Stimulated activated CD8-positive, alpha-beta memory T cell treated with anti-CD3 and anti-CD28 coated beads, Interleukin-12 subunit alpha, Interleukin-12 subunit beta, amount 100 ng/mL, for 24 hours (primary cell): ENCODE measurements around the gene TSPAN3.

Source experiments
- DNase-seq: peaks from one replicate; pipeline ENCODE4 v3.0.0-alpha.2; 2020; ENCODE audit errors: extremely low read depth

Gene TSPAN3

DNA sequence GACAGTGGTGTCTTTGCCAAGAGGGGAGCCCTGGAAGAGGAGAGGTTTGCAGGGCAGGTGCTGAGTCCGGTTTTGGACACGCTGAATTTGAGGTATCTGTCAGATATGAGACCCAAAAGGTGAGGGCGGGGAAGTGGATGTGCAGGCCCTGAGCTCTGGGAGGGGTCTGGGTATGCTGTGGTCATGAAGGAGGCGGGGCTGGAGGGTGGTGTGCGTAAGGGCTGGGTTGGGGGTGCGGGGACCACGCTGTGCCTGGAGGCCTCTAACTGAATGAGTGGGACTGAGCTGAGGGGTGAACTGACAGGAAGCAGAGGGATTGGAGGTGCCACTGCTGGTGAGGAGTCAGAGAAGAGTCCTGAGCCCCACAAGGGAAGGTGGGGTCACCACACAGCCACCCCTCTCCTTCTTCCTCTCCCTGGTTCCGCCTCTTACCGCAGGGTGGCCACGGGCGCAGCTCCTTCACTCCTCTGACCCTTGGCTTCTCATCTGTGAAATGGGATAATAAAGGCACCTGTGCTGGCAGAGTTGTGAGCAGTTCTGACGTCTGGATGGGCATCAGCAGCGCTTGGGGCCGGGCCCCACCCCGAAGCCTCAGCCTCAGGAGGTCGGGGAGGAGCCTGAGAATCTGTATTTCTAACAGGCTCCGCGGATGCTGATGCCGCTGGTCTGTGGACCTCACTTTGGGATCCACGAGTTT lies 47.2 kb downstream of the TSPAN3 start:
- DNase-seq: no peak

DNA sequence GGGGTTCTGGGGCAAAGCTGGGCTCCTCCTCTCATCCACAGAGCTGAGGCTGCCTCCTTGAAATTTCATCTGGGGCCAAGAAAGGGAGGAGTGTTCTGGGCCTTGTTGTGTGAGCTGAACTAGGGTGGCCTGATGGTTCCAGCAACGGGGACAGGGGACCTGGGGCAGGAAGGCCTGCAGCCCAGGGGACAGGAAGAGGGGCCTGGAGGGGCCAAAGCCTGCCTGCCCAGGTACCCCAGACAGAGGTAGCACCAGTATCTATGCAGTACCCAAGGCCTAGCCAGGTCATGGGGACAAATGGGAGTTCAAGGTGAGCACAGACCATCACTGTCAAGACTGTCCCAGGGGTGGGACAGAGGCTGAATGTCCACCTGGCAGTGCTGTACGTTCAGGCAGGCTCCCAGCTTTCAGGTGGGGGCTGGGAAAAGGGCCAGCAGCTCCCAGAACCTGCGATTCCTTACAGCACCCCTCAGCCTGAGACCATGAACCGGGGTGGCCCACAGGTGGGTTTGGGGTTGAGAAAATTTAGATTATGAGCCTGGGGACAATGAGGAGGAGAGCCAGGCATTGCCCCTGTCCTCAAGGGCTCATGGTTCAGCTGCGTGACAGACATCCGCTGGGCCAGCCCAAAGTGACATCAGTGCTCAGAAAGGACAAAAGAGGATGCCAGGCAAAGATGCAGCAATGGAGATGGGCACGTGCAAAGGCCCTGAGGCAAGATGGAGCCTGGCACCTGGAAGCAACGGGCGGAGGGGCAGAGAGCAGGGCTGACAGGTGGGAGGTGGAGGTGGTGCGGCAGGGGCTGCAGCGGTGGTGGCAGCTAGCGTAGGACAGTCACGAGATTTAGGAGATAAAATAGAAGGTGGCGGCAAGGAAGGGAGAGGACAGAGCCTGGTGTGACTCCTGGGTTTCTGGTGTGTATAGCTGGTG lies 48.0 kb downstream of the TSPAN3 start:
- no peak for DNase-seq

DNA sequence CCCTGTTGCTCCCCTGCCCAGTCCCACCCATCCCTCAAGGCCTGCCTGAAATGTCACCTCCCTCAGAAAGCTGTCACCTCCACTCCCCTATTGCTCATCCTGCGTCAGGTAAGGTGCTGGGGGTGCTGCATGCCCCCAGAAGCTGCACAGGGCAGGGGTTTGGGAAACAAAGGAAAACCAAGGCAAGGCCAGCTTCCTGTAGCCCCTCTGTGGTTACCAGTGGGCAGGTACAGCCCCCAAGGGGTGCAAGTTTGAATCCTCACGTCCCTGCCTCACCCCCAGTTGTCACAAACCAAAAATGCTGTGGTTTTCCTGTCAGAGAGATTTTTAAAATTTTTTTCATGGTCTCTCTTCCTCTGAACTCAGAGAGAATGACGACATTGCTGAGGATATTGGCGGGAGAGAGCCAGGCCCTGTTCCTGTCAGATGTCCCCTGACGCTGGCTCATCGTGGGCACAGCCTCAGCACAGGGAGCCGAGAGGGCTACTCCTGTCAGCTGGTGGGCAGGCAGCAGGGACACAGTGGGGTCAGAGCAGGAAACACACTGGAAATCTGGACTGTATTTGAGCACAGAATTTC lies 49.0 kb downstream of the TSPAN3 start:
- no peak for DNase-seq

DNA sequence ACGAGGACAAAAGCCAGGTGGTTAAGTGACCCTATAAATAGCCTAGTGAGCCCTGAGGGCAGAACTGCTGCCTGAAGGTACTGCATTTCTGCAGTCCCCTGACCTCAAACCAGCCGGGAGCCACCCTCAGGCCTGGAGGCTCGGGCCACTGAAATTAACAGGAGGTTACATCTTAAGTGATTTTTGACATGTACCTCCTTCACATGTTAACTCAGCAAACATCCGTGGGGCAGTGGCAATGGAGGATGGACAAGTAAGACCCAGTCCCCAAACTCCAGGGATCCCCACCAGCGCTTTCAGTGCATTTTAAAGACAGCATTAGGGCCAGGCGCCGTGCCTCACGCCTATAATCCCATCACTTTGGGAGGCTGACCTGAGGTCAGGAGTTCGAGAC lies 49.8 kb downstream of the TSPAN3 start:
- no peak for DNase-seq

DNA sequence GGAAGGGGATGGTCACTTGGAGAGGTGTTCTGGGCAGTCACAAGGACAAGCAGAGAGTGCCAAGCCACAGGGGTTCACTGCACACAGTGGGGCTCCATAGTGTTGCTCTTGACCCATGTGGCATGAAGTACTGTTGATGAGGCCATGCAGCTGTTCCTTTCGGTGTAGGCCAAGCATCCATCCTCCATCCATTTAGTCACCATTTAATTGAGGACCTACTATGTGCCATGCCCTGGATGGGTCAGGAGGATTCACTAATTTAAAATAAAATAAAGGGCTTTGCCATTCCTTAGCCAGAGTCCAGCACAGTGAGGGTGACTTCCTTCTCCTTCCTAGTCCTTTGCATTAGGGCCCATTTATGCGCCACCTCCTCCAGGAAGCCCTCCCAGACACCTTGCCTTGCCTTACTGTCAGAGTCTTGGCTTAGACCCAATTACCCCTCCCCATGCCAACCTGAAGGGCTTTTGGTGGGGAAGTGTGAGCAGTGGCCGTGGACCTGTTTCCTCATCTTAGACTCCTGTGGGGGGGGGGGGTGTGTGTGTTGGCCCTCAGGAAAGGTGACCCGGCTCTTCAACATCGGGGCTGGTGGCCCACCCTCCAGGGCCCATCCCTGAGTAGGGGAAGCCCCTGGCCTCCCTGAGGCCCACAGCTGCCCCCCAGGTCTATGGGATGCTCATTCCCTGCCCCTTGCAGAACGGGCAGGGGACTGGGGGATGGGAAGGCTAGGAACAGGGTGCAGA lies 50.4 kb downstream of the TSPAN3 start:
- no peak for DNase-seq

DNA sequence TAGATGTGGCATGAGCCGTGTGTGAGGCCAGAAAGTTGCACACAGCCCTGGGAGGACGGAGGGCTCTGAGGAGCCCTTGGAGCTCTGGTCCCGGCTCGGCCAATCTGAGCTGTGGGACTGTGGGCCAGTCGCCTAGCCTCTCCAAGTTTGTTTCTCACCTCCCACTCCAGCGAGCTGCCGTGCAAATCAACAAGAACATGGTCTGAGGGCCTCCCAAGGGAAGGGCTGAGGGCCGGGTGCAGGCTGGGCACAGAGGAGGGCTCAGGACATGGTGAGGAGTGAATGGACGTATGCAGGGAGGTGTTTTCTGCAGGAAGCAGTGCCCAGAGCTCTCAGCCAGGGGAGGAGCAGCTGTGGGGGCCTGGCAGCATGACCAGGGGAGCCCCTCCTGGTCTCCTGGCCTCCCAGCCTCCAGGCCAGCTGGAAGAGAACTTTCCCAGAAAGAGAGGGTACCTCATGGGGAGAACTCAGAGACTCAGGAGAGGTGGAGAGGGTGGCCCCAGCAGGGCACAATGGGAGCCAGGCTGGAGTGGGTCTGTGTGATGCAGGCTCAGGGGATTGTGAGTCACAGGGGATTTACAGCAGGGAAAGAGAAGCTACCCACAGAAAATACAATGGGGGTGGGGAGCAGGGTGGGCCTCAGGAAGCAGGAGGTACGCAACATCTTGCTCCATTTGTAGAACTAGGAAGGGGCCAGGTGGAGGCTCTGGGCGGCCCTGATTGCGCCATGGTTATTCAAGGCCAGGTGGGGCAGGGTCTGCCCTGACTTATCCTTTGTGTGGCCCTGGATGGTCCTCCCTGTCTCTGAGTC lies 51.2 kb downstream of the TSPAN3 start:
- DNase-seq: no peak

DNA sequence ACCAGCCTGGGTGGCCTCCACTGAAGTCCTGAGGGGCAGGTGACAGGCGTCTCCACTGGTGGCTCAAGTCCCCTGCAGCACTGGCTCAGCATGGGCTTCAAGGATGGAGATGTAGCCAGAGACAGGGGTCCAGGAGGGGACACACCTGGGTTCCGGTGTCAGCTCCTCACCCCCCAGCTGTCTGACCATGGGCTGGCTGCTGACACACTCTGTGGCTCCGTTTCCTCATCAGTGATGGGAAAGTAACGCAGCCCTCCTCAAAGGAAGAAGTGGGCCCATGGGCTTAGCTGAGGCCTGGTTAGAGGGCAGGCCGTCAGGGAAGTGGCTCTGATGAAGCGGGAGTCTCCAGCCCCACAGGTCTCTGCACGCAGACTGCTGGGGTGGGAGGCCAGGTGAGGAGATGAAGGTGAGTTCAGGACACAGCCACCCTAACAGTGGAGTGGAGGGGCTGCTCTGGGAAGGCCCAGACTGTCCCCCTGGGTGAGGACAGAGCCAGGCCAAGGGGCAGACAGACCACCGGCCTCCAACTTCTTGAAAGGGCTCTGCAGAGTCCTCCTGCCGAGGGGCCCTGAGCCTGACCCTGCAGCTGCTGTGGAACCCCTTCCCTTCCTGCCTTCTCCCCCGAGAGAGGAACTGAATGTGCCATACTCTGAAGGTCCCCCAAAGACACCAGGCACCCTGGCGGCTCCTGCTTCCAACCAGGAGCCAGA lies 52.0 kb downstream of the TSPAN3 start:
- no peak for DNase-seq

DNA sequence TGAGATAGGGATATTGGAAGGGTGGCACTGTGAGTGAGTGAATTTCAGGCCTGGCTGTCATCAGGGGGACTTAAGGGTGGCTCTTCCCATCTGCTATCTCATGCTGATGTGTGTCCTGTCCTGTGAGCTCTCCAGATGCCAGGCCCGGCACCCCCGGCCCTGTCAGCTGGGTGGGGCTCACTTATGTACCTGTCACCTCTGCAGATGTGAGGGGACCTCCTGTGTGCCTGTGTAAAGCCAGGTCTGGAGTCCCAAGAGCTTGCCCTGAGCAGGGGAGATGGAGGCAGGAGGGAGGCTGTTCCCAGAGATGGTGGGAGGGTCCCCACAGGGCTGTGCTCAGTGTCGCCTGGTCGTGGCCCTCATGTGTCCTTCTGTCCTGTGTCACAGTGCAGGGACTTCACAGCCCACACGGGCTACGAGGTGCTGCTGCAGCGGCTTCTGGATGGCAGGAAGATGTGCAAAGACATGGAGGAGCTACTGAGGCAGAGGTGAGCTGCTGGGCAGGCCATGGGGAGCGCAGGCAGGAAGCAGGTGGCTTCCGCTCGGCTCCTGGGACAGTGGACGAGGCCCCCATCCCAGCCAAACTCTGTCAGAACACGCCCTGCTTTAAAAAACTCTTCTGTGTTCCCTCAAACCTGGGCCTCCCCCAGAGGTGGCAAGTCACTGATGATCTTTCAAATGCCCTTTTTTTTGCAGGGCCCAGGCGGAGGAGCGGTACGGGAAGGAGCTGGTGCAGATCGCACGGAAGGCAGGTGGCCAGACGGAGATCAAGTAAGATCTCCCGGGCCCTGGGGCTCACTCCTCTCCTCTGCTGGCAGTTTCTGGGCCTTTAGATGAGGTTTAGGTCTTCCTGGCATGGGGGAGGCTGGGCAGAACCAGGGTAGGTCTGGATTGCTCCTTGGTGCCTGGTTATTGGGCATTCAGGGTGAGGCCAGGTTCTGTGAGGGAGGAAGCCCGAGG lies 52.9 kb downstream of the TSPAN3 start:
- DNase-seq: no peak

DNA sequence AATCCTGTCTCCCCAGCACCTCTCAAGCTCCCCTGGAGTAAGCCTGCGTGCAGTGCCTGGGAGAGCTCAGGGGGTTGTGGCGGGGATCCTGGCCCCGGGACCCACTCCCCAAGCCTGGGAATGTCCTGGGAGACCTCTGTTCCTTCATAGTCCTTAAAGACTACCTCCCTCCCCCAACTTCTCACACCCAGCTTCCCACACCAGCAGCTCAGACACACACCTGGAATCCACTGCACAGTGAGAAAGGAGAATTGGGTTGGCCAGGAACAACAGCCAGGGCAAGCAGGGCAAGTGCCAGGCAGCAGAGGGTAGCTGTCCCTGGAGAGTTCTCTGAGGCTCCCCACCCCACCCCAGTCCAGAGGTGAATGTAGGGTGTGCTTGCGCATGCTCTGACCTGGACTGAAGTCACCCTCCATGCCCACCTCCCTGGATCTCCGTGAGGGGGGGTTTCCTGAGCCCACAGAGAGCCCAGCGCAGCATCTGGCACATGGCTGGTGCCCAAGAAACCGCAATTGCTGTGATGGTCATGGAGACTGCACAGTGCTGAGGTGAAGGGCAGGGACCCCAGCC lies 53.7 kb downstream of the TSPAN3 start:
- DNase-seq: no peak

DNA sequence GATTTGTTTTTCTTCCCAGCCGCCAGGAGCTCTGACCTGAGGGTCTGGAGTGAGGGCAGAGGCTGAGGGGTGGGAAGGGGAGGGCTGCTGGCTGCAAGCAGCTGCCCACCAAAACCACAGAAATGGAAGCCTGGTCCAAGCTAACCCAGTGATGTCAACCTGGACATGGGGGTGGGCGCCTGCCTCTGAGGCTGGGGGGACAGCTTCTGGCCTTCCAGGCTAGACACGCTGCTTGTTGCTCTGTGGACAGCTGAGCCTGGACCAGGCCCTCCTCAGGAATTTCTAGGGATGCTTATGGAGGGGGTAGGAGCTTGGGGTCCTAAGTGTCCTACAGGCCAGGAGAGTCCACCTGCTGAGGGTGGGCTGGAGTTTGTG lies 54.6 kb downstream of the TSPAN3 start:
- no peak for DNase-seq

DNA sequence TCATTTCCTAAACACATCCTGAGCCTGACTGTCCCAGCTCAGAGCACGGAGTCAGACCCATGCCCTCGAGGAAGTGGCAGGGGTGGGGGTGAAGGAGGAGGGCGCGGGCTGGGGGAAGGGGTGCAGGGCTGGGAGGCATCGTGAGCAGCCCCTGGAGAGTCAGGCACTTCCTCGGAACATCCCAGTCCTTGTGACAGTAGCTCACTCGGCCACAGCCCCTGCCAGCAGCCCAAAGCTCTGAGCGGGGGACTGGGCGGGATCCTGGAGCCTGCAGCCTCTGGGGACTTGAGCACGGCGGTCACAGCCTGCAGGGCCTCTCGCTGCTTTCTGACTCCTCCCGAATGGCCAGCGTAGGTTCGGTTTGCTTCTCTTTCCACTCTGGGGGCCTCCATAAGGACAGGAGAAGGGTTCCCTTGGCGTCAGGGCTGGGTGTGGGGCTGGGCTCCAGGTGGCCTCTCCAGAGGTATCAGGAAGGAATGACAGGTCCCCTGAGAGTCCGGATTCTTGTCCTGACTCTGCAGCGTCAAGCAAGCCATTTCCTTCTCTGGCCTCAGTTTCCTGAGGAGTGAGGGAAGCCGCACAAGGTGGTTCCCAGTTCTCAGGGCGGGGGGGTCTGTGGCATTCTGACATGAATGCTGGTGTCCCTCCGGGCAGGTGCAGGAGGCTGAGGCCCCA lies 55.1 kb downstream of the TSPAN3 start:
- DNase-seq: no peak

DNA sequence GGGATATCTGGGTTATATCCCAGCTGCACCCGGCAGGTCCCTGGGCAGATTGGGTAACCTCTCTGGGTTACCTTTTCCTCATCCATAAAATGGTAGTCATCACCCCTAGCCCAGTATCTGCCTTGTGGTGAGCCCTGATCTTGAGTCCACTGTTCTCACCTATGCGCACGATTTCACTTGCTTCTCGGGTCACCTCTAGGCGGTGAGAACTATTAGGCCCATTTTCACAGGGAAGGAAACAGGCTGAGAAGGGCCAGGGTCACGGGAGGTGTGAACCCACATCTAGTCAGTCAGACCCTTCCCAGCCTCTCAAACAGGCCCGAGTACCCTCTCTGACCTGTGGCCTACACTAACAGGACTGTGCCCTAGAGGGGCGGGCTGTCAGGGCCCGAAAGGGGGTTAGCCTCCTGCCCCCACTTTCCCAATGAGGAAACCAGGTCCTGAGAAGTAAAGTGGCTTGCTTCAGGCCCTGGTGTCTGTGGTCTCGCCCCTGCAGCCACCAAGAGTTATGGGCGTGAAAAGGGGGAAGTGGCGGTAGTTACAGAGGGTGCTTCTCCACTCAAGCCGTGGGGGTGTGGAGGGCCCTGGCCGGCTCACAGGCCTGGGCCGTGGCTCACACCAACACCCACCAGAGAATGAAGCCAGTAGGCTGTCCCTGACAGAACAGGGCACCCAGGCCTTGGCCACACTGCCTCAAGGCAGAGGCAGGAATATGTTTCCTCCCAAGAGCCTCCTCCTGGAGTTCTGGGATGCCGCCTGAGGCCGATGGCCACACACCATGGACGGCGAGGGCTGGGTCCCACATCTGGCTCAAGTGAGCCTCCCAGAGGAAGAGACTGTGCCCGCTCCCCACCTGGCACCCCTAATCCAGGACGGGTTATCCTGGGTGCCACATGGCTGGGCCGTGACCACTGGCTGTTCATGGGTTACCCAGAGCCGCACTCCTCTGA lies 56.5 kb downstream of the TSPAN3 start:
- no peak for DNase-seq

DNA sequence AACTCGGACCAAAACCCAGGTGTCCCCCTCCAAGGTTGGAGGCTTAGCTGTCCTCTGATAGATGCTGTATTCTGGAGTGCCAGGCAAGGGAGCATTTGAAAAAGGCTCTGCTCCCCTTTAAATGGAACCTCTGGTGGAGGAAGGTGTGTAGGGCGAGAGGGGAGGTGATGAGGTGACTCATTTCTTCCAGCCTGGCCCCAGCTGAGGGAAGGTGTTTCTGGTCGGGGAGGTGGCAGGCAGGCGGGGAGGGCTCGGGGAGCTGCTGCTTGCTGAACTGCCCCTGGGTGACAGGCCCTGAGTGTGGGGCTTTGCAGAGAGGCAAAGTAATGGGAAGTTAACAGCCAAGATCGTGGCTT lies 57.2 kb downstream of the TSPAN3 start:
- peak; percentile 68 for DNase-seq

DNA sequence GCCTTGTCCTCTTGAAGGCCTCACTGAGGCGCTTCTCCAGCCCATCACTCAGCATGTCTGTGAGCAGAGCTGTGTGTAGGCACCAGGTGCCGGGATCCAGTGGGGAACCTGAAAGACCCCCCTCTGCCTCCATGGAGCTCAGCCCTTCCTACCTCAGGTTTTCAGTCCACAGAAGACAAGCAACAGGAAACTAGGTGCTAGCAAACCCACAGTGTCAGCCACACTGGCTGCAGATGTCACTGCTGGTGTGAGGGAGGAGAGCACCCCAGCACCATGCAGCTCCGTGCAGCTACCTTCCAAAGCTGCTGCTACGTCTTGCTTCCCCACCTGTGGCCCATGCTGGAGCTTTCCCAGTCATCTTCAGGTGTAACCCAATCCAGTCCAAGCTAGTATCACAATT lies 58.0 kb downstream of the TSPAN3 start:
- DNase-seq: no peak

DNA sequence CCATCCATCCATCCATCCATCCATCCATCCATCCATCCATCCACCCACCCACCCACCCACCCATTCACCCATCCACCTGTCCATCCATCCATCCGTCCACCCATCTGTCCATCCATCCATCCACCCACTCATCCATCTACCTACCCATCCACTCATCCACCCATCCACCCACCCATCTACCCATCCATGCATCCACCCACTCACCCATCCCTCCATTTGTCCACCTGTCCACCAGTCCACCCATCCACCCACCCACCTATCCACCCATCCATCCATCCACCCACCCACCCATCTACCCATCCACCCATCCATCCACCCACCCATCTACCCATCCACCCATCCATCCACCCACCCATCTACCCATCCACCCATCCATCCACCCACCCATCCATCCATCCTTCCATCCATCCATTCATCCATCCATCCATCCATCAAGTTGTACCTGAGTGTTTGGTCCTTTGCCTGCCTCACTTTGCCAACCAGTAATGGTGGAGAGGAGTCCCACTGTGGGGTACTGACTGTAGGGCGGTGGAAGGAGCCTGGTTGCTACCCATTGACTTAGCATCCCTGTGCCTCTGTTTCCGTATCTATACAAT lies 58.7 kb downstream of the TSPAN3 start:
- DNase-seq: no peak

DNA sequence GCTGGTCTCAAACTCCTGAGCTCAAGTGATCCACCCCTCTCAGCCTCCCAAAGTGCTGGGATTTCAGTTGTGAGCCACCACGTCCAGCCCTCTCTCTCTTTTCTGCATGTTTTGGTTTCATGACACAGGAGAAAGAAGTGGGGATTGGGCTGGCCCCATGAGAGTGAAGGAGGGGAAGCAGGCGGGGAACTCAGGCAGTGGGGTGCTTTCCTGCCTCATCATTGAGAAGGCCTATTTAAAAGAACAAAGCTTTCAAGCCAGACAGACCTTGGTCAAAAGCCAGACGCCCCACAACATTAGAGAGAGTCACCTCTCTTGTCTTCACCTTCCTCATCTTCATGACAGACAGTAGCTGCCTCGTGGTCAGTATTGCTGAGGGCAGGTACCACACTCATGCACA lies 60.1 kb downstream of the TSPAN3 start:
- no peak for DNase-seq

DNA sequence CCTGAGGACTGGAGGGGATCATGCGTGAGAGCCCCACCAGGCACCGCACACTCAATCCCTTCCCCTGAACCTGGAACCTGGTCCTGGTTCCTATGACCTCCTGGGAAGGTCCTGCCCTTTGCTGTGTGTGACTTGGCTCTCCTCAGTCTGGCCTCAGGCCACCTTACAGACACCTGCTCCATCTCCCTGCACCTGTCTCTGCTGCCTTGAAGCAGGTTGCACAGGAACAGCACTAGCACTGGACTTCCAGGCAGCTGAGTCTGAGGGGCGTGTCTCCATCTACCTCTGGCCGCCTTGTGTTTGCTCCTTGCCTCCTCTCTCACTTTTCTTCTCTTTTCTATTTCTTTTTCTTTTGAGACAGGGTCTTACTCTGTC lies 60.6 kb downstream of the TSPAN3 start:
- DNase-seq: no peak
